ENCODE results near the gene SYK.

Gene SYK

DNA sequence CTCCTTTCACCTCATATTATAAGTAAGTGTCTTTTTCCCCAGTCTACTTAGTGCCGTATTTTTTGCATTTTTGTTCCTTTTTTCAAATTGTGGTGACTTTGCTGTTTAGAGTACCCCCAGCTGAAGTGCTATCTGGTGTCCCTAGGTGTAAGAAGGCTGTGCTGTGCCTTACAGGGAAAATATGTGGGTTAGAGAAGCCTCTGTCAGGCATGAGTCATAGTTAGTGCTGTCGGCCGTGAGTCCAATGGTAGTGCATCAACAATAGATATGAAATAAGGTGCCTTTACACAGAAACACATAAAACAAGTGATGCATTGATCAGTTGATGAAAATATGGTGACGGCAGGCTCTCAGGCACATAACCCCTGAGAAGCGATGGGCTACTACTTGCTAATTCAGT is 20.1 kb downstream of the SYK start:
- no peak overlapping the region for H3K4me3 ChIP-seq (ENCODE audit: low read depth, low read length)

DNA sequence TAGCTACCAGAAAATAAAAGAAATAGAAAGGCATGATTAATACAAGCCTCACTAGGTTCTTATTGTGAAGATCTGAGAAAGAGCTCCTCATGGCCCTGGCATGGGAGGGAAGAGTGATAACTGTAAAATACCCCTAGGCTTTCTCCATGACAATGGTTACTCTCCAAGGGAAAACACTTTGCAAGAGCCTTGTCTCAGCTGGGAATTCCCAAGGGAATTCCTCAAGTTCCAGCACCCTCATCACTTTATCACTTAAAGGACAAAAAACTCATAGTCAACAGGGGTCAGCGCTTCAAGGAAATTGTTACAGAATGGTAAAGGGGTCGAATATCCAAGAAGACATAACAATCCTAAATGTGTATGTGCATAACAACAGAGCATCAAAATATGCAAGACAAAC is 21.2 kb downstream of the SYK start:
- H3K4me3 ChIP-seq (ENCODE audit: low read depth, low read length) = no peak overlapping the region

DNA sequence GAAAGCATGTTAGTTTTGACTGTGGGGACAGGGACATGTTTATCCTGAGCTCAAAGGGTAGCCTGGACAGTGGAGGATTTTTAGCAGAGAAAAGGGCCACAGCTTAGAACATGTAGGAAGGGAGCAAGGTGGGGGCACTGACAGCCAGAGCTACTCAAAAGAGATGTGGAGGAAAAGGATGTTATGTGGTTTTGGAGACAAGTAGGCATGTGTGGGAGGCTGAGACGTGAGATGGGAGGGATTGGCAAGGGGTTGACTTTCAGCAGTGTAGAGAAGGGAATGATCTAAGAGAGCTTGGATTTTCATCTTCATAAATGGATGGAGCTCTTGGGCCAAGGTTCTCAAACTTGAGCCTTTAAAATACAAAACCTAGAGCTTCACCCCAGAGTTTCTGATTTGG is 24.0 kb downstream of the SYK start:
- no peak overlapping the region for H3K4me3 ChIP-seq (ENCODE audit: low read depth, low read length)

DNA sequence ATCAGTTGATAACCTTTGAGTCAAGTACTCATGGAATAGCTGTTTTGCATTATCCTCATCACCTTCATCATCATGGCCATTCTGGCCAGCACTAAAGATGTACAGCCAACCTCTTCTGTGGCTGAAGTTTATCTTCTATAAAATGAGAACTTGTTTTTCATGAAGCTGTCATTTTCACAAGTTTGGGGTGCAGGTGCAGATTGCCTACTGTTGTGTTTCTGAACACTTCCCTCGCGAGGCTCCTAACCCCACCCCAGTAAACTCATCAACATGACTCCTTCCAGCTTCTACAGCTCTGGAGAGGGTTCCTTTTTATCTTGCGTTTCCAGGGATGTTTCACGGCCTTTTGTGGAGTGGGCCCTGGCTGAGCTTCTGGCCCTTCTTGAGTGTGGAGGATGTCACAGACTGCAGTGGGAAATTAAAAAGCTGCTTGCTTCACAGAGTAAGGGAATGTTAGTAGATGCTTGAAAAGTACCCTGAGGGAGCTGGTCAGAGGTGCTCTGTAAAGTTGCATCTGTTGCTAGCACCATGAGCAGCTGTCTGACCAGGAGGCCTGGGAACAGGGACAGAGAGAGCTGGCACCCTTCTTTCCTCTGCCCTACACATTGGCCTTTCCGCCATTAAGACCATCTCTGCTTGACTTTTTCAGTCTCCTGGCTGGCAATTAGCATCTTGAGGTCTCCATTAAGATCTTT is 24.9 kb downstream of the SYK start:
- H3K4me3 ChIP-seq (ENCODE audit: low read depth, low read length) = no peak overlapping the region

DNA sequence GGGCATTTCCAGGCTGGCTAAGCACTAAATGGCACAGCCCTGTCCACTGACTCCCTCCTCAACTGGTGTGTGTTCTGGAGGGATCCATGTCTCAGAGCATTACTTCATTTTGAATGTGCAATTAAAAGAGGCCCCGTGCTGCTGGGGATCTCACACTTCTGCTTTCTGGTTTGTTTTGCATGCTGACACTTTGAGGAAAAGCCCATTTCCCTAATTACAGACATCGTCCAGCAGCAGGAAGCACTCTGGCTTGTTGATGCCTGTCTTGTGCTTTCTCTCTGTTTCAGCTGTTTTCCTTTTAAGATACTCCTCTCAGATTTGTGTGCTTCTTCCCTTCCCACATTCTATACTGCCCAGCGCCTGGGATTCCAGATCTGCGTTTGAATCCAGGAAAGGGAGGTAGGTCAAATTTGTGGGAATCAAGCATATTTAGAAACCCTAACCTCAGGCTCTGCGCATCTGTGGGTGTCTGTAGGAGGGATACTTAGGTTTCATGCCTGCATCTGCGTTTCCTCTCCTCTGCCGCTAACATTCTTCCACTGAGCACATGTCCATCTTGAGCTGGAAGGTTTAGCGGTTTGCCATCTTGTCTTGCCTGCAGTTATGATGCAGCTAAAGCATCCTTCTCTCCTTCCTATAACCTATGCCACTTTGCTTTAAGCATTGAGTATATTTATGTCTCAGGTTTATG is 25.7 kb downstream of the SYK start:
- no peak overlapping the region for H3K4me3 ChIP-seq (ENCODE audit: low read depth, low read length)

DNA sequence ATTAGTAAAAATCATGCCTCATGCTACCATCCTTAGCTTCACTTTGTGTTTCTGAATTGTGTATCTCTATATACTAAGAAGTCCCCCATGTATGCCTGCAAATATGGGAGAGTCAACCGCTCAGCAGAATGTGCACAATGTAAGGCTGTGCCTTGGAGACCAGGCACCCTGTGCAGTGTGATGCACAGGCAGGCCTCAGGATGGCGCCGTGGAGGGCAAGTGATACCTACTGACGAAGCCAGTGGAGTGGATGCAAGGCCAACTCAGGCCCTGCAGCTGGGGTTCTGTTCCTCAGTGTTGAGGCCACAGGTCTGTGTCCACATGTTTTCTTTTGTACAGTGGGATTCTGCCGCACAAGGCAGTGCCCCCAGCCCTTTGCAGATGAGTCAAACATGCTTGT is 28.4 kb downstream of the SYK start:
- no peak overlapping the region for H3K4me3 ChIP-seq (ENCODE audit: low read depth, low read length)

DNA sequence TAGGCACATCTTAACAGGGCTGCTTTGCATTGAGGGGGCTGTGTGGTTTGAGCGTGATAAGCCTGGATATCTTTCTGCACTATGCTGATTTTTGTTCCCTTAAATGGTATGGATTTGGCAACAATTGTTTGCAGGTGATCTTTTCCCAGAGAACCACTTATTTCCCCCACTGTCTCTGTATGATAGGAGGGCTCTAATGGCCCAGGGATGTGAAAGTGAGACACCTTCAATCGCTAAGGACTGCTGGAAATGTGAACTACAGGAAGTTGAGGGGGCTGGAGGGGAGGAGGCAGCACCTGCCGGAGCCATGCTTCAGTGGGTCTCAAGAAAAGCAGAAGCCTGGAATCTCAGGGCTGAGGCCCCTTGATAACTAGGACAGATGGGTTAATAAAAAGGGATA is 29.4 kb downstream of the SYK start:
- no peak overlapping the region for H3K4me3 ChIP-seq (ENCODE audit: low read depth, low read length)

DNA sequence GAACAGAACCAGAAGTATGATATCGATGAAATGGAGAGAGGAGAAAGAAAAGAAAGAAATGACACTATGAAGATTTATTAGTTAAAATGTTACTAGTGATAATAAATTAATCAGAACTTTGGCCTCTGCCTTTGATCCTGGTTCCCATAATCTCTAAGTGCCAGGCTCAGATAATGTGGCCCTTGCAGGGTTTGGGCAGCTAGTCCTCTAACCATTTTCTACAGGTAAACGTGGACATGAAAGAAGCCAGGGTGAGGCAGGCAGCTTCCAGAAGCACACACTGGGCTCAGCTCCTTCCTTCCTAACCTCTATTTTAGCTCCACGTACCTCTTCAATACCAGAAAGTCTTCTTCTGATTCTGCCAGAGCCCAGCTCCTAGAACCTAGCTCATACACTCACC is 30.6 kb downstream of the SYK start:
- no peak overlapping the region for H3K4me3 ChIP-seq (ENCODE audit: low read depth, low read length)

DNA sequence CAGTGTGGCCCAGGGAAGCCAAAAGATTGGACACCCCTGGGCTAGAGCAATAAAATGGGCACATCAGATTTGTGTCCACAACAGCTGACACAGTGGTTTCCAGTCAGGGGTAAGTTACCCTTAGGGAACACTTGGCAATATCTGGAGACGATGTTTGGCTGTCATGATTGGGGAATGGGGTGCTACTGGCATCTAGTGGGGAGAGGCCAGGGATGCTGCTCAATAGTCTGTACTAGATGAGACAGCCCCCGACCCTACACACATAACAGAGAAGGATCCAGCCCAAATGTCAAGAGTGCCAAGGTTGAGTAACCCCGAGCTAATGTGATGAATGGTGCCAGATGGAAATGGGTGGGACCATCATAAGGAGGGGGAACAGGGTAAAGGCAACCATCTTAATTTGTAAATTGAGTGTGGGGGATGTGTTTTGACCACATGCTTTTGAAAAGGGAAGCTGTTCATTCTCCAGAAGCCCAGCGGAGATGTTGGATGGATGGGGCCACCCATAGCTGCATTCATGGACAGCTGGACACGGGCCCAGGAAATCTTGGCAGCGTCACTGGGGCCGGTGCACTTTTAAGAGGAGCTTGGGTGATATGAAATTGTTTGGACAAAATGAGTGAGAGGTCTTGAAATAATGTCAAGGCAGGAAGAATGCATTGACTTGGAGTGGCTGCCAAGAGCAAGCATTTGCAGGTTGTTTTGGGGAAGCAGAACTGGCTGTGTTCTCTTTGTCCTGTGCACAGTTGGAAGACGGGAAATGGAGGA is 33.4 kb downstream of the SYK start:
- H3K4me3 ChIP-seq (ENCODE audit: low read depth, low read length) = no peak overlapping the region

DNA sequence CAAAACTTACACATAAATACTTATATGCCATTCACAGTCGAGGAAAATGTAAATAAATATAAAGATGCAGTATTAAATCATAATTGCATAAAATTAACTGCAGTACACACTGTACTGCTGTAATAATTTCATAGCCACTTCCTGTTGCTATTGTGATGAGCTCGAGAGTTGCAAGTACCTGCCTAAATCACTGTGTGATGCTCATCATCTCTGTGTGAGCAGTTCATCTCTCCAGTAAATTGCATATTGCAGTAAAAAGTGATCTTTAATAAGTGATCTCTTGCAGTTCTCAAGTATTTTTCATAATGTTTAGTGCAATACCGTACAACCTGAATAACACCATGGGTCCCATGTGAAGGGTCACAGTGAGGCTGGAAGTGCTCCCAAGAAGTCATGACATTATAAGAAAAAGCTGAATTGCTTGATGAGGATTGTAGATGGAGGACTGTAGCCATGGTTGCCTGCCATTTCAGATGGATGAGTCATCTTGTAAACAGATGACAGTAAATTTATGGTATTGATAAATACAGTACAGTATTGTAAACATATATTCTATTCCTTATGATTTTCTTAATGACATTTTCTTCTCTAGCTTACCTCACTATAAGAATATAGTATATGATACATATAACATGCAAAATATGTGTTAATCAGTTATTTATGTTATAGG is 34.9 kb downstream of the SYK start:
- H3K4me3 ChIP-seq (ENCODE audit: low read depth, low read length) = no peak overlapping the region

DNA sequence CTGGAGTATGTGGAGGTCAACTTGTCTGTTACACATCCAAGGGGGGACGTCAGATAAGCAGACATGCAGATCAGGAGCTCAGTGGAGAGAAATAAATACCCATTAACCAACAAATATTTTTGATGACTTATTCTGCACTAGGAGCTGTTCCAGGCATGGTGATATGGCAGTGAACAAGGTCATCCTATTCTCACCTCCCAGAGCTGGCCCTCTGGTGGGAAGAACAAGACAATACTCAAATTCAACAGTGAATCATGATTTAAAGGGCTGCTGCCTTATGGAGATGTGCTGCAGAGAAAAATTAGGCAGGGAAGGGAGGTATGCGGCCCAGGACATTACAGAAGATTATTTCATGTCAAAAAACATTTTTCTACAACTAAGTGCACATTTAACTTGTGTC is 36.5 kb downstream of the SYK start:
- no peak overlapping the region for H3K4me3 ChIP-seq (ENCODE audit: low read depth, low read length)

DNA sequence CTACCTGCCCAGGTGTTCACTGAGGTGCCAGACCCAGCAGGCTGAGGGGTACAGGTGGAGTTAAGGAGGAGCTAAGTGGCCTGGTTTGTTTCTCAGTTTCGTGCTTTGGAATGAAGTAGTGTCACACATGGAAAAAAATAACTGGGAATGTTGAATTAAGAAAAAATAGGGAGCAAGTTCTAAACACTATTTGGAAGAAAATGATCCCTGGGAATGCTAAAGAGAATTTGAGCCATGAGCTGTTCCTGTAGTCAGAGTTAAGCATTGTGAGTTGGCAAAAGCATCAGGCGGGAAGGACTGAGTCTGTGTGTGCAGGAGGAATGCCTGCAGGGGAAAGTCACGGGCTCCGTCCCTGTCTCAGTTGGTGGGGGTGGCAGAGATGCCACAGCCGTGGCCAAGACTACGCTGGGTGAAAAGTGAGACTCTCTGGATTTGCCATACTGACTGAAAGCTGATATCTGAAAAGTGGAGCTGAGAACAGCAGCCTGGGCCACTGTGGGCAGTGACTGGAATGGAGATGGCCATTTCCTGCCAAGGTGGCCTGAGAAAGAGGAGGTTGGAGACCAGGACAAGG is 37.0 kb downstream of the SYK start:
- no peak overlapping the region for H3K4me3 ChIP-seq (ENCODE audit: low read depth, low read length)

DNA sequence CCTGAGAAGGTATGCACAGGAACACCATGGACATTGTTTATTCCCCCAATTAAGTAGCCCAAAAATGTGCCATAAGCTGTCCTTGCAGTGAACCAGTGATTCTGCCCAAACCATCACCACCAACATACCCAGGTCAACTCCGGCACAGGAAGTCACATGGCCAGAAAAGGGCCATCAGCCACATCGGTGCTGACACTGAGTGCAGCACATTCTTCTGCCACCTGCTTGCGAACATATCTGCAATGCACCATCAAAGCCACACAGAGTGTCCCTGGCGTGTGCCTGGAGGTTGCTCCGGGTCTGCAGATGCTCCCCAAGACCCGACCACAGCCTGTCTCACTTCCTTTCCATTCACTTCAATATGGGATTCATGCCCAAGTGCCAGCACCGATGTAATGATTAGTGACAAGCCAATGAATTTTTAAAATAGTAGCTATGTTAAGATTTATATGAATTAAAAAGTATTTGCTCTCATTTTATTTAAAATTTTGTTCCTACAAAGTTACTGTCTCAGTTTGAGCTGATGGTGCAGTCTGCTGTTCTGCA is 37.6 kb downstream of the SYK start:
- no peak overlapping the region for H3K4me3 ChIP-seq (ENCODE audit: low read depth, low read length)

DNA sequence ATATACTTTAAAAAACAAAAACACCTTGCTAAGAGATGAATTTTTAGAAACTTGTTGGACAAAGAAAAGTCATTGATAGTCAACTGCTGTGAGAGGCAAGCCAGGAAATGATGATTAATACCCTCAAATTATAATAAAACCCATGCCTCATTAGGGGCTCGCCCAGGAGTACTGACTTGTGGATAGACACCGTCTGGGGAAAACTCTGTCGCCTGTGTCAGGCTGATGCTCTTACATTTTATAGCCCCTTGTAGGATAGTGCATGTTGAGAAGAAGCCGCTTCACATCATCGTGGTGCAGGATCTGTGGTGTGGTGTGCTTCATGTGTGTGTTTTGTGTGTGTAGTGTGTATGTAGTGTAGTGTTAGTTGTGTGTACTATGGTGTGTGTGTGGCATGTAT is 39.1 kb downstream of the SYK start:
- no peak overlapping the region for H3K4me3 ChIP-seq (ENCODE audit: low read depth, low read length)

DNA sequence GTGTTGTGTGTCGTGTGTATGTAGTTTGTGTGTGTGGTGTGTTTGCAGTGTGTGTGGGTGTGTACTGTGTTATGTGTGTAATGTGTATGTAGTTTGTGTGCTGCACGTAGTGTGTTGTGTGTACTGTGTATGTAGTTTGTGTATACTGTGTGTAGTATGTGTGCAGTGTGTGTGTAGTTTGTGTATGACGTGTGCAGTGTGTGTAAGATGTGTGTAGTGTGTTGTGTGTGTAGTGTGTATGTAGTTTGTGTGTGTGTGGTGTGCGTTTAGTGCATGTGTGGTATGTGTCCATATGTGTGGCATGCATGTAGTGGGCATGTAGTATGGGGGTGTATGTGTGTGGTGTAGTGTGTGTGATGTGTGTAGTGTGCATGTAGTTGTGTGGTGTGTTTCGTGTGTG is 39.6 kb downstream of the SYK start:
- H3K4me3 ChIP-seq (ENCODE audit: low read depth, low read length) = no peak overlapping the region

DNA sequence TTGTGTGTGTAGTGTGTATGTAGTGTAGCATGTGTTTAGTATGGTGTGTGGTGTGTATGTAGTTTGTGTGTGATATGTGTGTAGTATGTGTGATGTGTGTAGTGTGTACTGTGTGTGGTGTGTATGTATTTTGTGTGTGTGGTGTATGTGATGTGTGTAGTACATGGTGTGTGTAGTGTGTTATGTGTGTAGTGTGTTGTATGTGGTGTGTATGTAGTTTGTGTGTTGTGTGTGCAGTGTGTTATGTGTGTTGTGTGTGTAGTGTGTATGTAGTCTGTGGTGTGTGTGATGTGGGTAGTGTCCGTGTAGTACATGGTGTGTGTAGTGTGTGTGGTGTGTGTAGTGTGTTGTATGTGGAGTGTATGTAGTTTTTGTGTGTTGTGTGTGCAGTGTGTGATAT is 40.0 kb downstream of the SYK start:
- H3K4me3 ChIP-seq (ENCODE audit: low read depth, low read length) = no peak overlapping the region

DNA sequence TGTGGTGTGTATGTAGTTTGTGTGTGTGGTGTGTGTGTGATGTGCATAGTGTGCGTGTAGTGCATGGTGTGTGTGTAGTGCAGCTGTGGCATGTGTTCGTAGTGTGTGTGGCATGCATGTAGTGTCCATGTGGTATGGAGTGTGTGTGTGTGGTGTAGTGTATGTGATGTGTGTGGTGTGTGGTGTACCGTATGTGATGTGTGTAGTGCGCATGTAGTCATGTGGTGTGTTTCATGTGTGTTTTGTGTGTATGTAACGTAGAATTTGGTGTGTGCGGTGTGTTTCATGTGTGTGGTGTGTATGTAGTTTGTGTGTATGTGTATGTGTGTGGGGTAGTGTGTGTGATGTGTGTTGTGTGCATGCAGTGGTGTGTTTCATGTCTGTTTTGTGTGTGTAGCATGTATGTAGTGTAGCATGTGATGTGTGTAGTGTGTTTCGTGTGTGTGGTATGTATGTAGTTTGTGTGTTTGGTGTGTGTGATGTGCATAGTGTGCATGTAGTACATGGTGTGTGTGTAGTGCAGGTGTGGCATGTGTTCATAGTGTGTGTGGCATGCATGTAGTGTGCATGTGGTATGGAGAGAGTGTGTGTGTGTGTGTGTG is 40.7 kb downstream of the SYK start:
- no peak overlapping the region for H3K4me3 ChIP-seq (ENCODE audit: low read depth, low read length)

DNA sequence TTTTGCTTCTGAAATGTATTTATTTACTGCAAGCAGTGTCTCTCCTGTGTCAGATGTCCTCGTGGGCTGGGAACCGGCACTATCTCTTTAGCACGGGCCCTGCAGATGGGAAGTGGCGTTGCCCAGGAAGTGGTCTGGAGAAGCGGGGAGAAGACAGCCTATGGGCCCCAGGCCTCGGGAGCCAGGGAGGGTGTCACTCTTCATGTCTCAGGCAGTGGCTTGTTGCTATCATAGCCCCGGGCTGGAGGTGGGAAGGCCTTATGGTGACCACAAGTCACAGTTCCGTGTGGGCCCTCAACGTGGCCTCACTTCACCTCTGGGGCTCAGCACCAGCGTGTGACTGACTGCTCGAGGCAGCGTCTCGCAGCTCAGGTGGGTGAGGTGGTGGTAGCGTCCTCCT is 41.4 kb downstream of the SYK start:
- no peak overlapping the region for H3K4me3 ChIP-seq (ENCODE audit: low read depth, low read length)

DNA sequence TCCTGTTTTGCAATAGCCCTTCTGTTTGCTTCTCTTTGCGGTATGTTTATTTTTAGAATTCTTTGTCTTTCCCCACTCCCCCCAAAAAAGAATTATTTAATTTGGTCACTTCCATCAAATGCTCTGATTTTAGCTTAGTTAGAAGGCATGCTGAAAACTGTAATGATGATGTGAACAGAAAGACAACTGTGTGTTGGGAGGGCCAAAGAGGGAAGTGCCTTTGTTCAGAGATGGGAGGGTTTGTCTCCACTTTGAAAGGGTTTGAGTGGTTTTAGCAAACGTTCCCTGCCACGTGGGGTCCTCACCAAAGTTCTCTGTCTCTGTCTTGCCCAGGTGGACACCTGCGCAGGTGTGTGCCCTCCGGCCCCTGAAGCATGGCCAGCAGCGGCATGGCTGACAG is 41.9 kb downstream of the SYK start:
- H3K4me3 ChIP-seq (ENCODE audit: low read depth, low read length) = no peak overlapping the region

DNA sequence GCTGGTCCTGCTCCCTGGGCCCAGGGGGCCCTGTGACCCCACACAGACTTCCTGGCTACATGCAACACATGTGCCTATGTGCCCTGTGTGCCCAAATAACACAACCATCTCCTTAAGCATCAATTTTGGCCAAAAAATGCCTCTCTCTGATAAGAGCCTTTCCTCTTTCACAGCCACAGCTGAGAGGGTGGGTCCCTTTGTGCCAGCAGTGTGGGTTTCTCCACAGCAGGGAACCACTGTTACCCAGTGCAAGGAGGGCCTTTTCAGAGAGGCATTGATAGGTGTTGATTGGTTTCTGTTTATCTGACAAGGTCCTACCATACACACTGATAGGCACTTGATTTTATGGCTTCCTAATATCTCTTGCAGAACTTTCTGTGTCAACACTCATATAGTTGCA is 42.7 kb downstream of the SYK start:
- H3K4me3 ChIP-seq (ENCODE audit: low read depth, low read length) = no peak overlapping the region
